Activated CD8-positive, alpha-beta T cell treated with anti-CD3 and anti-CD28 coated beads for 36 hours (primary cell): ENCODE measurements around the gene TDRD3. TPM values are rescaled to one million over a fixed set of nuclear protein-coding genes. Genes with fewer than 3 reads are reported as not detected.
A peak's percentile ranks its signal among the peaks of the same experiment; 100 is the strongest.

Experiments
- ATAC-seq: fragments of 200-7000 bp; cut with Tn5 transposase; one replicate; pipeline ENCODE4 v1.10.0; 2021; ENCODE audit warnings: mild to moderate bottlenecking, moderate library complexity
- CTCF ChIA-PET: fragments of 350-600 bp; sonication (Branson Sonifier 250); formaldehyde crosslinking; loops from one replicate; lab custom pipeline; 2021; ENCODE audit warnings: antibody characterized with exemption; lab: Charles Lee
- POLR2A ChIA-PET: fragments of 350-600 bp; sonication (Branson Sonifier 250); formaldehyde crosslinking; loops from one replicate; lab custom pipeline; 2021; ENCODE audit warnings: antibody characterized with exemption; lab: Charles Lee
- DNase-seq: peaks from one replicate; pipeline ENCODE4 v3.0.0-alpha.2; 2020
- H3K27ac Mint-ChIP-seq: one replicate; pipeline ENCODE4 v1.8.0; 2021; ENCODE audit warnings: mild to moderate bottlenecking, mixed read lengths
- H3K27me3 Mint-ChIP-seq: one replicate; pipeline ENCODE4 v1.8.0; 2021; ENCODE audit warnings: mixed read lengths
- H3K36me3 Mint-ChIP-seq: one replicate; pipeline ENCODE4 v1.8.0; 2021; ENCODE audit warnings: low read depth, mixed read lengths
- H3K4me1 Mint-ChIP-seq: one replicate; pipeline ENCODE4 v1.8.0; 2021; ENCODE audit warnings: low read depth, mixed read lengths
- H3K4me3 Mint-ChIP-seq: one replicate; pipeline ENCODE4 v1.8.0; 2021; ENCODE audit warnings: mild to moderate bottlenecking, moderate library complexity, mixed read lengths
- H3K9me3 Mint-ChIP-seq: one replicate; pipeline ENCODE4 v1.8.0; 2021; ENCODE audit warnings: mixed read lengths
- CTCF ChIP-seq: fragments of 200-600 bp; IDR thresholded peaks from one replicate; pipeline ENCODE4 v1.8.0; 2022; ENCODE audit warnings: antibody characterized with exemption, mild to moderate bottlenecking
- intact Hi-C: fragments of 100-400 bp; cut with micrococcal nuclease; formaldehyde crosslinking; loops from one replicate; pipeline ENCODE4 v1.10.0; 2022
- total RNA-seq, 2 experiments: library from RNA; stranded (reverse); gene quantifications; one replicate each; pipeline ENCODE4 v1.2.3, GENCODE V29; 2021

The TDRD3 gene
- total RNA-seq, 2 experiments from 2014 or later: 17.1 to 19.0 TPM

GRCh38 chr13:60395971-60396782 lies 843 bp upstream of the TDRD3 start:
- POLR2A ChIA-PET: interaction anchor here (0.6 to 2.2 kb wide), 8 partner anchors 11 to 232 kb away, joined by 3 to 7 read pairs (median 4); partner anchors contain the start of gene DIAPH3
- TF ChIP-seq CTCF: no peak
- peak; percentile 90 for DNase-seq
- H3K4me3 Mint-ChIP-seq: peak overlapping the region; percentile 96
- no peaks in the 10 kb centered on the region for H3K9me3 Mint-ChIP-seq
- intact Hi-C loops: loop anchor here (2.0 to 5.0 kb wide), 2 partner anchors 36 to 233 kb away; partner anchors contain the start of gene DIAPH3
- peak; percentile 85 for ATAC-seq
- no peaks in the 10 kb centered on the region for H3K27me3 Mint-ChIP-seq
- peak overlapping the region; percentile 99 for H3K27ac Mint-ChIP-seq
- CTCF ChIA-PET: interaction anchor here (0.6 to 2.6 kb wide), 8 partner anchors 8 to 60 kb away, joined by 3 to 15 read pairs (median 6); no protein-coding TSS in a partner anchor
- peaks cover 29% of the 10 kb centered on the region for H3K4me1 Mint-ChIP-seq
- H3K36me3 Mint-ChIP-seq: peaks cover 1% of the 10 kb centered on the region

GRCh38 chr13:60397704-60398378 lies 821 bp downstream of the TDRD3 start:
- Mint-ChIP-seq H3K27me3 (no peaks in the 10 kb centered on the region), H3K4me3 (peak overlapping the region; percentile 88), H3K27ac (peak overlapping the region; percentile 91), H3K36me3 (peaks cover 1% of the 10 kb centered on the region), H3K9me3 (no peaks in the 10 kb centered on the region), H3K4me1 (peaks cover 37% of the 10 kb centered on the region)
- ChIA-PET POLR2A (interaction anchor here (1.1 to 2.2 kb wide), 3 partner anchors 9 to 234 kb away, joined by 4 to 7 read pairs (median 4); partner anchors contain the start of gene DIAPH3), CTCF (interaction anchor here (2.5 to 2.6 kb wide), 2 partner anchors 29 to 33 kb away, joined by 8 to 15 read pairs; no protein-coding TSS in a partner anchor)
- peak; percentile 5 for ATAC-seq
- intact Hi-C loops: loop anchor here (2.0 to 5.0 kb wide), 2 partner anchors 34 to 235 kb away; partner anchors contain the start of gene DIAPH3
- peak; percentile 62 for DNase-seq
- no peak for TF ChIP-seq CTCF

GRCh38 chr13:60398379-60398891 lies 1.4 kb downstream of the TDRD3 start:
- peak overlapping the region; percentile 88 for H3K4me3 Mint-ChIP-seq
- H3K9me3 Mint-ChIP-seq: no peaks in the 10 kb centered on the region
- no peak for TF ChIP-seq CTCF
- H3K27ac Mint-ChIP-seq: peak overlapping the region; percentile 91
- peaks cover 39% of the 10 kb centered on the region for H3K4me1 Mint-ChIP-seq
- H3K27me3 Mint-ChIP-seq: no peaks in the 10 kb centered on the region
- ChIA-PET CTCF (interaction anchor here (2.5 to 2.6 kb wide), 2 partner anchors 29 to 32 kb away, joined by 8 to 15 read pairs; no protein-coding TSS in a partner anchor), POLR2A (interaction anchor here (1.1 to 2.2 kb wide), 2 partner anchors 8 to 50 kb away, joined by 4 read pairs; no protein-coding TSS in a partner anchor)
- intact Hi-C loops: loop anchor here (5.0 kb wide), 1 partner anchor 34 kb away; no protein-coding TSS in a partner anchor
- H3K36me3 Mint-ChIP-seq: peaks cover 3% of the 10 kb centered on the region
- ATAC-seq (no peak), DNase-seq (no peak)

GRCh38 chr13:60398907-60399589 lies 2.0 kb downstream of the TDRD3 start:
- Mint-ChIP-seq H3K36me3 (peaks cover 3% of the 10 kb centered on the region), H3K9me3 (no peaks in the 10 kb centered on the region), H3K4me3 (peak overlapping the region; percentile 88), H3K27ac (peak overlapping the region; percentile 65), H3K27me3 (no peaks in the 10 kb centered on the region), H3K4me1 (peaks cover 40% of the 10 kb centered on the region)
- DNase-seq: no peak
- TF ChIP-seq CTCF: no peak
- intact Hi-C loops: loop anchor here (5.0 kb wide), 1 partner anchor 33 kb away; no protein-coding TSS in a partner anchor
- CTCF ChIA-PET: interaction anchor here (0.8 kb wide), 1 partner anchor 32 kb away, joined by 3 read pairs; no protein-coding TSS in a partner anchor
- ATAC-seq: no peak
- POLR2A ChIA-PET: interaction anchor here (0.7 to 1.1 kb wide), 2 partner anchors 7 to 17 kb away, joined by 3 to 4 read pairs; no protein-coding TSS in a partner anchor
